ENCODE data around the gene TSGA10.

DNA sequence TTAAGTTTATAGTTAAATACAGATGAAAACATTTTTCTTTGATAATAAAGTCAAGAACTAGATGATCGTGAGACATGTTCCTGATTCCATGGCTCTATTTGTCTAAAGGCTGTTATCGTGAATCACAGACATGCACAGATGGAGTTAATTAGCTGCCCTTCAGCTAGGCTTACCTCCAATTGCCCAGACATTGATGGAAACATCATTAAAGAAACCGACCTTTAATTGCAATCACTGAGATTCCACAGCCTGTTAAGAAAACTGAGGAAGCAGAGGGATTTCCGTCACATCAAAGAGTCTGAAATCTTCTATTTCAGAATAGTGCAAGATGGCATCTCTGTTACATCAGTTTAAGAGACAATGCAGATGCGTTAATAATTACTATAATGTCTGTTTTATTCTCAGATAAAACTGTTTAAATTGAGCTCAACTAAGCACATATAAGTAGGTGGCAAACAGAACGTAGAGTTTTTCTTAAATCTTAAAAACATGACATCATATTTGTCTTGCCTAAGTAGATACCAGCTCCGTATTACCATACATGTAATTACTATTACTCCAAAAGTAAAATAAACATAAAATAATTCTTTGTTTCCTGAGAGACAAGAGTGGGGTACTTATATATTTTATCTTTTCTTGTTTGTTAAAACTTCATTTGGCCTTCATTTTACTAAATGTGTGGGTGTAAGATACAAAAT is 194.8 kb downstream of the TSGA10 start:
- TF ChIP-seq, protein P1, sequence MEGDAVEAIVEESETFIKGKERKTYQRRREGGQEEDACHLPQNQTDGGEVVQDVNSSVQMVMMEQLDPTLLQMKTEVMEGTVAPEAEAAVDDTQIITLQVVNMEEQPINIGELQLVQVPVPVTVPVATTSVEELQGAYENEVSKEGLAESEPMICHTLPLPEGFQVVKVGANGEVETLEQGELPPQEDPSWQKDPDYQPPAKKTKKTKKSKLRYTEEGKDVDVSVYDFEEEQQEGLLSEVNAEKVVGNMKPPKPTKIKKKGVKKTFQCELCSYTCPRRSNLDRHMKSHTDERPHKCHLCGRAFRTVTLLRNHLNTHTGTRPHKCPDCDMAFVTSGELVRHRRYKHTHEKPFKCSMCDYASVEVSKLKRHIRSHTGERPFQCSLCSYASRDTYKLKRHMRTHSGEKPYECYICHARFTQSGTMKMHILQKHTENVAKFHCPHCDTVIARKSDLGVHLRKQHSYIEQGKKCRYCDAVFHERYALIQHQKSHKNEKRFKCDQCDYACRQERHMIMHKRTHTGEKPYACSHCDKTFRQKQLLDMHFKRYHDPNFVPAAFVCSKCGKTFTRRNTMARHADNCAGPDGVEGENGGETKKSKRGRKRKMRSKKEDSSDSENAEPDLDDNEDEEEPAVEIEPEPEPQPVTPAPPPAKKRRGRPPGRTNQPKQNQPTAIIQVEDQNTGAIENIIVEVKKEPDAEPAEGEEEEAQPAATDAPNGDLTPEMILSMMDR (conservative IDR thresholded peaks at IDR 0.05; ENCODE audit: low read depth in 2 of 2): no peak
- no peak for TF ChIP-seq JUNB (IDR thresholded peaks at IDR 0.05; ENCODE audit: unreplicated experiment)
- no peak for TF ChIP-seq CREB1 (CRISPR knock-in tag; IDR thresholded peaks at IDR 0.05; ENCODE audit: low read depth)

All from GM23338 (cell line).